Activated B cell treated with CpG ODN at 0.5 μM for 24 hours (primary cell): ENCODE results near the gene SLCO2A1. TPM values are rescaled to one million over a fixed set of nuclear protein-coding genes. Genes with fewer than 3 reads are reported as not detected.

Experiments used
- ATAC-seq: fragments of 200-7000 bp; cut with Tn5 transposase; one replicate; pipeline ENCODE4 v1.10.0; 2021; ENCODE audit warnings: low read depth, mild to moderate bottlenecking, moderate library complexity
- CTCF ChIA-PET: fragments of 350-600 bp; sonication (Branson Sonifier 250); formaldehyde crosslinking; loops from one replicate; lab custom pipeline; 2021; ENCODE audit warnings: antibody characterized with exemption; lab: Charles Lee
- POLR2A ChIA-PET: fragments of 350-600 bp; sonication (Branson Sonifier 250); formaldehyde crosslinking; loops from one replicate; lab custom pipeline; 2021; ENCODE audit warnings: antibody characterized with exemption; lab: Charles Lee
- DNase-seq: peaks from one replicate; pipeline ENCODE4 v3.0.0; 2022
- H3K27ac Mint-ChIP-seq: one replicate; pipeline ENCODE4 v1.8.0; 2020; ENCODE audit warnings: mixed read lengths
- H3K27me3 Mint-ChIP-seq: one replicate; pipeline ENCODE4 v1.8.0; 2021; ENCODE audit warnings: mixed read lengths
- H3K36me3 Mint-ChIP-seq: one replicate; pipeline ENCODE4 v1.8.0; 2021; ENCODE audit warnings: low read depth, mixed read lengths
- H3K4me1 Mint-ChIP-seq: one replicate; pipeline ENCODE4 v1.8.0; 2021; ENCODE audit warnings: mixed read lengths
- H3K4me3 Mint-ChIP-seq: one replicate; pipeline ENCODE4 v1.8.0; 2020; ENCODE audit warnings: mild to moderate bottlenecking, mixed read lengths
- H3K9me3 Mint-ChIP-seq: one replicate; pipeline ENCODE4 v1.8.0; 2020; ENCODE audit warnings: mixed read lengths
- CTCF ChIP-seq: fragments of 200-600 bp; IDR thresholded peaks from one replicate; pipeline ENCODE4 v1.8.0; 2022; ENCODE audit warnings: antibody characterized with exemption, mild to moderate bottlenecking
- intact Hi-C: fragments of 100-400 bp; cut with micrococcal nuclease; formaldehyde crosslinking; loops from one replicate; pipeline ENCODE4 v1.15.1; 2024
- total RNA-seq: library from RNA; stranded (reverse); gene quantifications from 2 replicates; pipeline ENCODE4 v1.2.3, GENCODE V29; 2022

SLCO2A1 gene
- total RNA-seq, 1 donor from 2014 or later = not detected

- H3K4me3 Mint-ChIP-seq = no peak overlapping the region
- H3K27ac Mint-ChIP-seq = no peak overlapping the region
- no peaks in the 10 kb centered on the region for H3K36me3 Mint-ChIP-seq
- no peak for ATAC-seq
- TF ChIP-seq CTCF = no peak
- H3K27me3 Mint-ChIP-seq = peaks cover 2% of the 10 kb centered on the region
- intact Hi-C loops = no loop called here
- no peaks in the 10 kb centered on the region for H3K9me3 Mint-ChIP-seq
- ChIA-PET POLR2A (no interaction called here), CTCF (no interaction called here)
- H3K4me1 Mint-ChIP-seq = no peaks in the 10 kb centered on the region
- DNase-seq = no peak
Measured at GRCh38 chr3:134075846-134076245, 46.1 kb upstream of the SLCO2A1 start.

- POLR2A ChIA-PET = no interaction called here
- intact Hi-C loops = no loop called here
- Mint-ChIP-seq H3K27me3 (peaks cover 2% of the 10 kb centered on the region), H3K9me3 (no peaks in the 10 kb centered on the region), H3K27ac (no peak overlapping the region), H3K36me3 (no peaks in the 10 kb centered on the region), H3K4me3 (no peak overlapping the region), H3K4me1 (no peaks in the 10 kb centered on the region)
- no peak for TF ChIP-seq CTCF
- no peak for DNase-seq
- CTCF ChIA-PET = no interaction called here
- ATAC-seq = no peak
Measured at GRCh38 chr3:134075568-134075825, 45.8 kb upstream of the SLCO2A1 start.

DNA sequence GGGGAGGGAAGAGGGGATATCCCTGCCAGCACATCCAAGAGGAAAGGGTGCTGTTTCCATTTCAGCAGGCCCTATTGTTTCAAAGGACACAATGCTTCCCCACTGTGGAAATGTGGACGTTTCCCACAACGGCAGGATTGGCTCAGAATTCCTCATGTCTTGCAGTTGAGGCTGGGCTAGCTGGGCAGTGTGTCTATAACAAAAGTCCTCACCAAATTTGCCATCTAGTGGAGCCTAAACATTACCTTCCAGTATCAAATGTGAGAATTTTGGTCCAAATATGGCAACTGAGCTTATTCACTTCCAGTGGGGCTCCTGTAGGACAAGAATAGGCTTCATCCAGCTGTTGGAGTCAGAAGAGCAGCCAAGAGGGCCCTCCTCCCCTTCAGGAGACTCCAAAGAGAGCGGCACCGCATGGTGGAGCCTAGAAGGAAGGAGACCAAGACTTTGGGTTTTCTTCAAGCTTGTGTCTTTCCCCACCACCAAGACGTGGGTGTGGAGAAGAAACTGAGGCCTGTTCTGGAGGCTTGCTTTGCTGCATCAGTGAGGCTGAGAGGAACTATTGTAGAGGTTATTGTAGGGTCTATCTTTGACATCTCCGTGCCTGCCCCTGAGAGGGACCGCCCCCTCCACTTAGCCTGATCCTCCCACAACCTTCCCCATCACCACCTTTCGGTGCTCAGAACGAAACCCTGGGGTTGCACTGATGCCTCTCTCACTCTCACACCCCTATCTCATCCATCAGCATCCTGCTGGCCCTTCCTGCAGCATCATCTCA, 45.3 kb upstream of the SLCO2A1 start:
- Mint-ChIP-seq H3K27me3 (peaks cover 2% of the 10 kb centered on the region), H3K27ac (no peak overlapping the region), H3K36me3 (no peaks in the 10 kb centered on the region), H3K4me3 (no peak overlapping the region), H3K9me3 (no peaks in the 10 kb centered on the region), H3K4me1 (no peaks in the 10 kb centered on the region)
- POLR2A ChIA-PET = no interaction called here
- DNase-seq (no peak), ATAC-seq (no peak)
- CTCF ChIA-PET = no interaction called here
- intact Hi-C loops = no loop called here
- no peak for TF ChIP-seq CTCF

GRCh38 chr3:134074001-134074789, 44.5 kb upstream of the SLCO2A1 start:
- Mint-ChIP-seq H3K9me3 (no peaks in the 10 kb centered on the region), H3K27ac (no peak overlapping the region), H3K4me1 (no peaks in the 10 kb centered on the region), H3K36me3 (no peaks in the 10 kb centered on the region), H3K4me3 (no peak overlapping the region), H3K27me3 (peaks cover 2% of the 10 kb centered on the region)
- DNase-seq (no peak), ATAC-seq (no peak)
- no peak for TF ChIP-seq CTCF
- CTCF ChIA-PET = no interaction called here
- intact Hi-C loops = no loop called here
- POLR2A ChIA-PET = no interaction called here

- ChIA-PET CTCF (no interaction called here), POLR2A (no interaction called here)
- H3K4me1 Mint-ChIP-seq = no peaks in the 10 kb centered on the region
- no peak overlapping the region for H3K4me3 Mint-ChIP-seq
- H3K36me3 Mint-ChIP-seq = no peaks in the 10 kb centered on the region
- no peak overlapping the region for H3K27ac Mint-ChIP-seq
- intact Hi-C loops = no loop called here
- DNase-seq (no peak), ATAC-seq (no peak)
- H3K9me3 Mint-ChIP-seq = no peaks in the 10 kb centered on the region
- TF ChIP-seq CTCF = no peak
- H3K27me3 Mint-ChIP-seq = peaks cover 2% of the 10 kb centered on the region
Measured at GRCh38 chr3:134073583-134073945, 43.8 kb upstream of the SLCO2A1 start.
